Endothelial cell (in vitro differentiated cells): ENCODE measurements around the gene ZNHIT1. TPM values are rescaled to one million over a fixed set of nuclear protein-coding genes. Genes with fewer than 3 reads are reported as not detected.

Source experiments
- DNase-seq: peaks from one replicate; pipeline ENCODE4 v3.0.0; 2021; ENCODE audit warnings: low spot score
- H3K27ac Mint-ChIP-seq: one replicate; pipeline ENCODE4 v1.8.0; 2021; ENCODE audit warnings: mixed read lengths, inconsistent platforms; ENCODE audit not compliant: unreplicated experiment
- H3K27me3 Mint-ChIP-seq: one replicate; pipeline ENCODE4 v1.8.0; 2021; ENCODE audit warnings: mild to moderate bottlenecking, moderate library complexity, mixed read lengths, inconsistent platforms; ENCODE audit not compliant: unreplicated experiment
- H3K36me3 Mint-ChIP-seq: one replicate; pipeline ENCODE4 v1.8.0; 2021; ENCODE audit warnings: mild to moderate bottlenecking, low read depth, mixed read lengths, inconsistent platforms; ENCODE audit not compliant: unreplicated experiment
- H3K4me1 Mint-ChIP-seq: one replicate; pipeline ENCODE4 v1.8.0; 2021; ENCODE audit warnings: mild to moderate bottlenecking, mixed read lengths, inconsistent platforms; ENCODE audit not compliant: unreplicated experiment
- H3K4me3 Mint-ChIP-seq: one replicate; pipeline ENCODE4 v1.8.0; 2021; ENCODE audit warnings: mild to moderate bottlenecking, mixed read lengths, inconsistent platforms; ENCODE audit not compliant: unreplicated experiment
- H3K9me3 Mint-ChIP-seq: one replicate; pipeline ENCODE4 v1.8.0; 2021; ENCODE audit warnings: mixed read lengths, inconsistent platforms; ENCODE audit not compliant: unreplicated experiment
- total RNA-seq: library from RNA; stranded (reverse); fragmentation: NEBNext Ultra II Directional; extraction: Animal tissue kit (Norgen Biotek cat#: 25700); gene quantifications from one replicate; pipeline ENCODE4 v1.2.1, GENCODE V29; 2021; ENCODE audit not compliant: unreplicated experiment
- TF ChIP-seq, protein P1 (sequence below): fragments of 200-600 bp; sonication (generic); IDR thresholded peaks from one replicate; pipeline ENCODE4 v1.5.0; 2021; ENCODE audit warnings: antibody characterized with exemption; ENCODE audit not compliant: unreplicated experiment

The ZNHIT1 gene
- total RNA-seq, 1 donor from 2014 or later: 71.5 TPM

DNA sequence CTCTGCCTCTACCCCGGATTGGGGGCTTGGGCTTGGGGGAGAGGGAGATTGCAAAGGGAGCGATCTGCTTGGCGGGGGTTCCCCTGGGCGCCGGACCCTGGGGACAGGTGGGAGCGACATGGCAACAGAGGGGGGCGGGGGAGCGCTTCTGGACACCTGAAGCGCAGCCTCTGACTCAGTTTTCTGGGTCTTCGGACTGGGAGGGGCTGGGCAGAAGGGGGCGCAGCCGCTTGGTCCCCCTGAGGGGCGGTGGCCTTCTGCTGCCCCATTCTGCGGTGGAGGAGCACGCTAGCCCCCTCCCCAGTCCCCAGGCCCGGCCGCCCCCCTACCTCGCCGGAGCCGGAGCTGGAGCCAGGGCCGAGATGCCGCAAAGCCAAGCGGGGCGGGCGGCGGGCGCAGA is 38.3 kb upstream of the ZNHIT1 start:
- Mint-ChIP-seq H3K27ac (no peak overlapping the region), H3K27me3 (peaks cover 25% of the 10 kb centered on the region), H3K4me1 (no peaks in the 10 kb centered on the region), H3K9me3 (no peaks in the 10 kb centered on the region), H3K4me3 (no peak overlapping the region), H3K36me3 (no peaks in the 10 kb centered on the region)
- TF ChIP-seq, protein P1, sequence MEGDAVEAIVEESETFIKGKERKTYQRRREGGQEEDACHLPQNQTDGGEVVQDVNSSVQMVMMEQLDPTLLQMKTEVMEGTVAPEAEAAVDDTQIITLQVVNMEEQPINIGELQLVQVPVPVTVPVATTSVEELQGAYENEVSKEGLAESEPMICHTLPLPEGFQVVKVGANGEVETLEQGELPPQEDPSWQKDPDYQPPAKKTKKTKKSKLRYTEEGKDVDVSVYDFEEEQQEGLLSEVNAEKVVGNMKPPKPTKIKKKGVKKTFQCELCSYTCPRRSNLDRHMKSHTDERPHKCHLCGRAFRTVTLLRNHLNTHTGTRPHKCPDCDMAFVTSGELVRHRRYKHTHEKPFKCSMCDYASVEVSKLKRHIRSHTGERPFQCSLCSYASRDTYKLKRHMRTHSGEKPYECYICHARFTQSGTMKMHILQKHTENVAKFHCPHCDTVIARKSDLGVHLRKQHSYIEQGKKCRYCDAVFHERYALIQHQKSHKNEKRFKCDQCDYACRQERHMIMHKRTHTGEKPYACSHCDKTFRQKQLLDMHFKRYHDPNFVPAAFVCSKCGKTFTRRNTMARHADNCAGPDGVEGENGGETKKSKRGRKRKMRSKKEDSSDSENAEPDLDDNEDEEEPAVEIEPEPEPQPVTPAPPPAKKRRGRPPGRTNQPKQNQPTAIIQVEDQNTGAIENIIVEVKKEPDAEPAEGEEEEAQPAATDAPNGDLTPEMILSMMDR: no peak
- DNase-seq: no peak

DNA sequence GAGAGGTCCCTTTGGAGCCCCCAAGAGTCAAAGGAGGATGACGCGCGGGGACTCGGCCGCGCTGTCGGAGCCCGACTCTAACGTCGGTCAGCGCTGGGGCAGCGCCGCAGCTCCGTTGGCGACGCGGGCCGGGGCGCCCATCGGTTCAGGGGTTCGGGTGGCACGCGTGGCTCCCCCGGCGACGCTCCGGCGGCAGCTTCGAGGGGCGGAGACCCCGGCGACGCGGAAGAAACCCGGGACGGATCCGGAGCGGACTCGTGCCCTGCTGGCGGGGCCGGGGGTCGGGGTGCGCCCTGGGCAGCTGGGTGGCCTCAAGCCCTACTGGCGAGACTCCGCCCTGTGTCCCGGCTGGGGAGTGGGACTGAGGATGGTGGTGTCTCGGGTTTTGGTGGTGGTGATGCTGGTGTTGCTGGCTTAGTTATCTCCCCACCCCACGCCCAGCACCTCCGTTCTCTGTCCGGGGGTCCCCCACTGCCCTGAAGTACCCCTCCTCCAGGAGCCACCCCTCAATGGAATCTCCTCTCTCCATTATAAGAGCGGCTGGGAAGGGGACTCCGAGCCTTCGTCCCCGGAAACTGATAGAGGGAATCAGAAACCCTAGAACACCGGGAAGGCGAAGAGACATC is 37.7 kb upstream of the ZNHIT1 start, which contains the start of gene NAT16:
NAT16 (minus strand) TSS at position 164 of the 626 bp plus-strand sequence. CDS start 5,486 bp downstream, outside the sequence.
- Mint-ChIP-seq H3K36me3 (no peaks in the 10 kb centered on the region), H3K27ac (no peak within 1 kb of the TSS), H3K9me3 (no peaks in the 10 kb centered on the region), H3K4me3 (no peak within 1 kb of the TSS), H3K4me1 (no peaks in the 10 kb centered on the region), H3K27me3 (peaks cover 23% of the 10 kb centered on the region)
- DNase-seq: no peak
- TF ChIP-seq, protein P1: no peak

DNA sequence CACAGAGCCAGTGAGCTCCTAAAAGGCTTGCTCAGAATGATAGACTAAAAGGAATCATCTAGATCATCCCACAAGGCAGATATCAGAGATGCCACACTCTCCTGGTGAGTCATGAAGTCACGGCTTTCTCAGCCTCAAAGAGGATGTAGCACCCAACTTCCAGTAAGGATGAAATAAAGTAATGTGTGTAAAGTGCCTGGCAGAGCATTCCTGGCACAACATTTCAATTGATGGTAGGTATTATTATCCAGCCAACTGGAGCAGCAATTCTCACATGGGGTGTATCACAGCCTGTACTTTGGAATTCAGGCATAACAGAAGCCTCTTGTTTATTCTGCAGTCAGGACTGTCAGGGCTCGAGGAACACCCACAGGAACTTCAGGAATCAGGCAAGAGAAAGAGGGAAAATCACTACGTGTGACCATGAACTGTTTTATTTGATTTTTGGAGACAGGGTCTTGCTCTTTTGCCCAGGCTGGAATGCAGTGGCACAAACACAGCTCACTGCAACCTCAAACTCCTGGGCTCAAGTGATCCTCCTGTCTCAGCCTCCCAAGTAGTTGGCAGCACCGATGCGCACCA is 32.6 kb upstream of the ZNHIT1 start:
- TF ChIP-seq, protein P1: no peak
- H3K36me3 Mint-ChIP-seq: no peaks in the 10 kb centered on the region
- H3K27ac Mint-ChIP-seq: no peak overlapping the region
- no peak overlapping the region for H3K4me3 Mint-ChIP-seq
- no peaks in the 10 kb centered on the region for H3K9me3 Mint-ChIP-seq
- no peak for DNase-seq
- H3K4me1 Mint-ChIP-seq: no peaks in the 10 kb centered on the region
- peaks cover 12% of the 10 kb centered on the region for H3K27me3 Mint-ChIP-seq

DNA sequence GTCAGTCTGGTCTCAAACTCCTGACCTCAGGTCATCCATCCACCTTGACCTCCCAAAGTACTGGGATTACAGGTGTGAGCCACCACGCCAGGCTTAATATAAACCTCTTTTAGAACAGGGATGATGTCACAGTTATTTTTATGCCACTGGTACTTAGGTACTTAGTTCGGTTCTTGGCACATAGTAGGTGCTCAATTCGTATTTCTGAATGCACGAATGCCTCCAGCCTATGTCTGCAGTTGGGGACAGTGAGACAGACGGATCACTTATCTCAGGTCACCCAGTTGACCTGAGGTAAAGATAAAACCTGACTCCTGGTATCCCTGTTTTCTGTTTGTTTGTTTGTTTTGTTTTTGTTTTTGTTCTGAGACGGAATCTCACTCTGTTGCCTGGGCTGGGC is 31.8 kb upstream of the ZNHIT1 start:
- H3K36me3 Mint-ChIP-seq: no peaks in the 10 kb centered on the region
- TF ChIP-seq, protein P1: no peak
- no peaks in the 10 kb centered on the region for H3K4me1 Mint-ChIP-seq
- no peaks in the 10 kb centered on the region for H3K9me3 Mint-ChIP-seq
- no peak for DNase-seq
- peaks cover 8% of the 10 kb centered on the region for H3K27me3 Mint-ChIP-seq
- H3K4me3 Mint-ChIP-seq: no peak overlapping the region
- H3K27ac Mint-ChIP-seq: no peak overlapping the region

DNA sequence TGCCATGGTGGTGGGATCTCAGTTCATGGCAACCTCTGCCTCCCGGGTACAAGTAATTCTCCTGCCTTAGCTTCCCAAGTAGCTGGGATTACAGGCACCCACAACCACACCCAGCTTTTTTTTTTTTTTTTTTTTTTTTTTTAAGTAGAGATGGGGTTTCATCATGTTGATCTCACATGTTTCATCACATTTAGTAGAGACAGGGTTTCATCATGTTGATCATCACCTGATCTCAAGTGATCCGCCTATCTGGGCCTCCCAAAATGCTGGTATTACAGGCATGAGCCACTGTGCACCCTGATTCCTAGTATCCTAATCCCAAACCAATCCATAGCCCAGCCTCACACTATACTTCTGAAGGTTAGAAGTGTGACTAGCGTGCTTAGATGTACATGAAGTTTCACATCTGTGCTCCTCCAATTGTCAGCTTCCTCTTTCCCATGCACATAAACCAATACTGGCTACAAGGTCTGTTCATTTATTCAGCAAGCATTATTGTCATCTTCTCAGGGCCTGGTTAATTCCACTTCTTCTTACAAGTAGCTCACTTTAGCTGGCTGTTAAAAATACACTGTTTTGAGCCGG is 31.0 kb upstream of the ZNHIT1 start:
- Mint-ChIP-seq H3K4me3 (no peak overlapping the region), H3K4me1 (no peaks in the 10 kb centered on the region), H3K27me3 (peaks cover 11% of the 10 kb centered on the region), H3K36me3 (no peaks in the 10 kb centered on the region), H3K27ac (no peak overlapping the region), H3K9me3 (no peaks in the 10 kb centered on the region)
- DNase-seq: no peak
- TF ChIP-seq, protein P1: no peak
